PC-3 (cell line): ENCODE data around the gene NPPB.

Experiments
- EZH2 ChIP-seq: fragments of 300-600 bp; sonication (generic); IDR thresholded peaks from one replicate; pipeline ENCODE4 v1.6.1; 2017; ENCODE audit warnings: antibody characterized with exemption, mild to moderate bottlenecking, low read length; ENCODE audit not compliant: unreplicated experiment
- EZH2phosphoT487 ChIP-seq: fragments of 300-600 bp; sonication (generic); IDR thresholded peaks from 2 replicates; pipeline ENCODE4 v1.6.1; 2018; ENCODE audit warnings: mild to moderate bottlenecking, antibody characterized with exemption, low read length, borderline replicate concordance
- TF ChIP-seq, protein P1 (sequence below): fragments of 300-600 bp; sonication (generic); conservative IDR thresholded peaks from 2 replicates; pipeline ENCODE4 v1.5.1; 2017; ENCODE audit warnings: antibody characterized with exemption, low read depth, mild to moderate bottlenecking, low read length

DNA sequence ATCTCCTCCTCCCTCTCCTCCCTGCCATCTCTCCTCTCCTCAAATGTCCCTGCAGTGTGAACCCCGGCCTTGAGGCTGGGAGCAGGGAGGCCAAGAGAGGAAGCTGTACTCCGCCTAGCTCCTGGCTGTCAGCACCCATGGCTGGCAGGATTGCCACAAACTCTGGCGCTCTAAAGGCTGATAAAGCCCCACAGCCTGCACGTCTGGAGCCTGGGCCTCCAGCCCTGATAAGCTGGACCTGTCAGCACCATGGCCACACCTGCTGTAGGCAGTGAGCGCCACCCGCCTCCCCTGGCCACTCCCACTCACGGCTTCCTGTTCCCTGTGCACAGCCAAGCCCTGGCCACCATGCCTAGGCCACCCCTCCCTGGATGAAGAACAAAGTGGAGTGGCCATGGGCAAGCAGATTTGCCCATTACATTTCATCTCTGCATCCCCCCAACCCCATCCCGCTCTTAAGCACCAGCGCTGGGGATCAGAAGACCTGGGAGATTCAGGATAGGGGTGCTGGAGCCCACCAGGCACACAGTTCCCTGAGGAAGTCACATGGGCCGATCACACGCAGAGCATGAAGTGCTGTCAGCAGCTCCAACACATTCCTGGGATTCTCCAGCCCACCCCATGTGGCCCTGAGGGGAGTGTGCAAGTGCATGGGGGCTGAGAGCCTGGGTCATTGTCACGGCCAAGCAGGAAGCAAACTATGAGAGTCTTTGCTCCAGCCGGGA is 24.2 kb upstream of the NPPB start:
- TF ChIP-seq, protein P1, sequence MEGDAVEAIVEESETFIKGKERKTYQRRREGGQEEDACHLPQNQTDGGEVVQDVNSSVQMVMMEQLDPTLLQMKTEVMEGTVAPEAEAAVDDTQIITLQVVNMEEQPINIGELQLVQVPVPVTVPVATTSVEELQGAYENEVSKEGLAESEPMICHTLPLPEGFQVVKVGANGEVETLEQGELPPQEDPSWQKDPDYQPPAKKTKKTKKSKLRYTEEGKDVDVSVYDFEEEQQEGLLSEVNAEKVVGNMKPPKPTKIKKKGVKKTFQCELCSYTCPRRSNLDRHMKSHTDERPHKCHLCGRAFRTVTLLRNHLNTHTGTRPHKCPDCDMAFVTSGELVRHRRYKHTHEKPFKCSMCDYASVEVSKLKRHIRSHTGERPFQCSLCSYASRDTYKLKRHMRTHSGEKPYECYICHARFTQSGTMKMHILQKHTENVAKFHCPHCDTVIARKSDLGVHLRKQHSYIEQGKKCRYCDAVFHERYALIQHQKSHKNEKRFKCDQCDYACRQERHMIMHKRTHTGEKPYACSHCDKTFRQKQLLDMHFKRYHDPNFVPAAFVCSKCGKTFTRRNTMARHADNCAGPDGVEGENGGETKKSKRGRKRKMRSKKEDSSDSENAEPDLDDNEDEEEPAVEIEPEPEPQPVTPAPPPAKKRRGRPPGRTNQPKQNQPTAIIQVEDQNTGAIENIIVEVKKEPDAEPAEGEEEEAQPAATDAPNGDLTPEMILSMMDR: no peak
- TF ChIP-seq EZH2phosphoT487 (no peak), EZH2 (no peak)
